Osteoblast (primary cell): ENCODE data around the gene TRIM45. TPM values are rescaled to one million over a fixed set of nuclear protein-coding genes. Genes with fewer than 3 reads are reported as not detected.

Experiments used
- DNase-seq: peaks from one replicate; pipeline ENCODE4 v3.0.0; 2011; ENCODE audit warnings: low spot score, mixed read lengths; ENCODE audit not compliant: insufficient read length; ENCODE audit errors: missing footprints
- H2AFZ ChIP-seq: 2 replicates; pipeline ENCODE4 v1.6.0; 2011; ENCODE audit warnings: mild to moderate bottlenecking, low read length
- H3K27ac ChIP-seq: 2 replicates; pipeline ENCODE4 v1.5.1; 2011; ENCODE audit warnings: mild to moderate bottlenecking, low read depth, low read length, moderate library complexity
- H3K27me3 ChIP-seq: 2 replicates; pipeline ENCODE4 v1.6.0; 2012; ENCODE audit warnings: mild to moderate bottlenecking, control low read depth, inconsistent platforms, low read length, moderate library complexity; ENCODE audit not compliant: insufficient read depth
- H3K36me3 ChIP-seq: 2 replicates; pipeline ENCODE4 v1.5.1; 2011; ENCODE audit warnings: mild to moderate bottlenecking, low read length, control low read depth, moderate library complexity; ENCODE audit not compliant: insufficient read depth
- H3K4me1 ChIP-seq: 2 replicates; pipeline ENCODE4 v1.5.1; 2011; ENCODE audit warnings: mild to moderate bottlenecking, low read length, control low read depth, moderate library complexity; ENCODE audit not compliant: insufficient read depth
- H3K4me2 ChIP-seq: 2 replicates; pipeline ENCODE4 v1.6.0; 2011; ENCODE audit warnings: mild to moderate bottlenecking, low read length; ENCODE audit not compliant: insufficient read depth
- H3K4me3 ChIP-seq: fragments of 200-600 bp; sonication (generic); 3 replicates; pipeline ENCODE4 v1.5.1; 2012; ENCODE audit warnings: mild to moderate bottlenecking, low read length, inconsistent platforms; ENCODE audit not compliant: insufficient read depth
- H3K79me2 ChIP-seq: 2 replicates; pipeline ENCODE4 v1.6.0; 2012; ENCODE audit warnings: mild to moderate bottlenecking, low read length, control low read depth, inconsistent platforms; ENCODE audit not compliant: insufficient read depth
- H3K9me3 ChIP-seq: 2 replicates; pipeline ENCODE4 v1.5.1; 2011; ENCODE audit warnings: low read depth, low read length, control low read depth
- H4K20me1 ChIP-seq: 2 replicates; pipeline ENCODE4 v1.6.0; 2012; ENCODE audit warnings: mild to moderate bottlenecking, low read length, control low read depth; ENCODE audit not compliant: insufficient read depth
- CTCF ChIP-seq: IDR thresholded peaks from 2 replicates; pipeline ENCODE4 v1.5.1; 2011; ENCODE audit warnings: mild to moderate bottlenecking, low read depth, low read length, moderate library complexity; ENCODE audit errors: extremely low read depth
- total RNA-seq: library from RNA; depleted of rRNA; stranded (reverse); fragments of >200 nt; gene quantifications from 2 replicates; pipeline ENCODE4 v1.2.3, GENCODE V29; 2012

The TRIM45 gene
- 1.4 and 2.1 TPM in 2 replicates for total RNA-seq

GRCh38 chr1:117121589-117122329 lies at the start of gene TRIM45:
TSS of gene TRIM45 (minus strand) at chr1:117121749. CDS start at chr1:117121201, 548 bp downstream.
- peak; percentile 98 for DNase-seq
- H3K27me3 ChIP-seq = peaks cover 18% of the 10 kb centered on the region
- H3K27ac ChIP-seq = peak within 1 kb of the TSS; percentile 98
- H3K9me3 ChIP-seq = no peaks in the 10 kb centered on the region
- H3K4me2 ChIP-seq = peak within 1 kb of the TSS; percentile 91
- peak; percentile 80 for TF ChIP-seq CTCF
- no peaks in the 10 kb centered on the region for H4K20me1 ChIP-seq
- H3K4me1 ChIP-seq = peaks cover 11% of the 10 kb centered on the region
- no peaks in the 10 kb centered on the region for H3K36me3 ChIP-seq
- peak within 1 kb of the TSS; percentile 100 for H2AFZ ChIP-seq
- H3K79me2 ChIP-seq = no peaks in the 10 kb centered on the region
- H3K4me3 ChIP-seq = peak within 1 kb of the TSS; percentile 96

GRCh38 chr1:117169871-117170596 lies 48.5 kb upstream of the TRIM45 start:
- no peaks in the 10 kb centered on the region for H3K27me3 ChIP-seq

GRCh38 chr1:117167402-117167801 lies 45.9 kb upstream of the TRIM45 start:
- no peaks in the 10 kb centered on the region for H3K27me3 ChIP-seq
- DNase-seq = peak; percentile 21
- H3K36me3 ChIP-seq = no peaks in the 10 kb centered on the region
- H3K79me2 ChIP-seq = no peaks in the 10 kb centered on the region
- TF ChIP-seq CTCF = no peak
- no peak overlapping the region for H2AFZ ChIP-seq
- H3K4me2 ChIP-seq = no peak overlapping the region
- H3K4me1 ChIP-seq = peaks cover 4% of the 10 kb centered on the region
- H3K9me3 ChIP-seq = no peaks in the 10 kb centered on the region
- H3K27ac ChIP-seq = no peak overlapping the region
- H3K4me3 ChIP-seq = no peak overlapping the region
- H4K20me1 ChIP-seq = no peaks in the 10 kb centered on the region

More at GRCh38 chr1:117169871-117170596, 48.5 kb upstream of the TRIM45 start:
- Histone ChIP-seq H3K4me3 (no peak overlapping the region), H4K20me1 (no peaks in the 10 kb centered on the region), H2AFZ (no peak overlapping the region), H3K27ac (no peak overlapping the region), H3K9me3 (no peaks in the 10 kb centered on the region), H3K4me1 (peaks cover 4% of the 10 kb centered on the region), H3K4me2 (no peak overlapping the region), H3K36me3 (no peaks in the 10 kb centered on the region), H3K79me2 (no peaks in the 10 kb centered on the region)
- no peak for TF ChIP-seq CTCF
- no peak for DNase-seq

- no peak overlapping the region for H3K4me2 ChIP-seq
- TF ChIP-seq CTCF = no peak
These were observed 44.5 kb upstream of the TRIM45 start for GRCh38 chr1:117166076-117166475.

More at GRCh38 chr1:117166076-117166475, 44.5 kb upstream of the TRIM45 start:
- peak; percentile 62 for DNase-seq
- Histone ChIP-seq H3K27ac (no peak overlapping the region), H3K4me3 (no peak overlapping the region), H2AFZ (no peak overlapping the region), H3K36me3 (no peaks in the 10 kb centered on the region), H4K20me1 (no peaks in the 10 kb centered on the region), H3K27me3 (no peaks in the 10 kb centered on the region), H3K4me1 (no peaks in the 10 kb centered on the region), H3K9me3 (no peaks in the 10 kb centered on the region), H3K79me2 (no peaks in the 10 kb centered on the region)
